ENCODE results near the gene KDM4C. TPM values are rescaled to one million over a fixed set of nuclear protein-coding genes. Genes with fewer than 3 reads are reported as not detected.

KDM4C gene
- total RNA-seq, 1 experiment from 2014 or later: 11.9 TPM

GRCh38 chr9:7037176-7037575 is 279.4 kb downstream of the KDM4C start:
- DNase-seq (ENCODE audit: low spot score): no peak

- DNase-seq (ENCODE audit: low spot score): no peak
Observed at GRCh38 chr9:7042124-7042523, 284.4 kb downstream of the KDM4C start.

GRCh38 chr9:7045361-7045760 is 287.6 kb downstream of the KDM4C start:
- DNase-seq (ENCODE audit: low spot score): no peak

- DNase-seq (ENCODE audit: low spot score): no peak
Observed at GRCh38 chr9:7051711-7052110, 293.9 kb downstream of the KDM4C start.

- no peak for DNase-seq (ENCODE audit: low spot score)
Observed at GRCh38 chr9:7053903-7054302, 296.1 kb downstream of the KDM4C start.

GRCh38 chr9:7055171-7055903 is 297.6 kb downstream of the KDM4C start:
- DNase-seq (ENCODE audit: low spot score): no peak

GRCh38 chr9:7056254-7056653 is 298.5 kb downstream of the KDM4C start:
- no peak for DNase-seq (ENCODE audit: low spot score)

GRCh38 chr9:7058473-7058872 is 300.7 kb downstream of the KDM4C start:
- no peak for DNase-seq (ENCODE audit: low spot score)

GRCh38 chr9:7067169-7067568 is 309.4 kb downstream of the KDM4C start:
- DNase-seq (ENCODE audit: low spot score): no peak

GRCh38 chr9:7071916-7072315 is 314.1 kb downstream of the KDM4C start:
- DNase-seq (ENCODE audit: low spot score): no peak

GRCh38 chr9:7073706-7074105 is 315.9 kb downstream of the KDM4C start:
- no peak for DNase-seq (ENCODE audit: low spot score)

- no peak for DNase-seq (ENCODE audit: low spot score)
Observed at GRCh38 chr9:7075154-7075553, 317.4 kb downstream of the KDM4C start.

- DNase-seq (ENCODE audit: low spot score): no peak
Observed at GRCh38 chr9:7079051-7079450, 321.3 kb downstream of the KDM4C start.

GRCh38 chr9:7081065-7081600 is 323.4 kb downstream of the KDM4C start:
- no peak for DNase-seq (ENCODE audit: low spot score)

GRCh38 chr9:7083192-7083591 is 325.4 kb downstream of the KDM4C start:
- no peak for DNase-seq (ENCODE audit: low spot score)

- DNase-seq (ENCODE audit: low spot score): no peak
Observed at GRCh38 chr9:7085357-7085756, 327.6 kb downstream of the KDM4C start.

GRCh38 chr9:7086389-7086788 is 328.6 kb downstream of the KDM4C start:
- no peak for DNase-seq (ENCODE audit: low spot score)

- DNase-seq (ENCODE audit: low spot score): no peak
Observed at GRCh38 chr9:7088611-7089010, 330.8 kb downstream of the KDM4C start.

GRCh38 chr9:7089406-7090193 is 331.8 kb downstream of the KDM4C start:
- no peak for DNase-seq (ENCODE audit: low spot score)

- DNase-seq (ENCODE audit: low spot score): no peak
Observed at GRCh38 chr9:7093040-7093439, 335.3 kb downstream of the KDM4C start.

- no peak for DNase-seq (ENCODE audit: low spot score)
Observed at GRCh38 chr9:7094052-7094451, 336.3 kb downstream of the KDM4C start.

- no peak for DNase-seq (ENCODE audit: low spot score)
Observed at GRCh38 chr9:7094576-7094975, 336.8 kb downstream of the KDM4C start.

GRCh38 chr9:7095058-7095457 is 337.3 kb downstream of the KDM4C start:
- DNase-seq (ENCODE audit: low spot score): no peak
